GM19351 (cell line): ENCODE results near the gene SDR9C7.
"Not testable (repeated sequence)": the region's sequence is repeated elsewhere in the genome, so short reads cannot be mapped to it uniquely, and the experiment has no call there.

Experiments used
- ATAC-seq: cut with Tn5 transposase; IDR thresholded peaks from one replicate; pipeline ENCODE4 v1.9.1; 2021; ENCODE audit warnings: mild to moderate bottlenecking, moderate library complexity; ENCODE audit not compliant: unreplicated experiment

SDR9C7 gene

DNA sequence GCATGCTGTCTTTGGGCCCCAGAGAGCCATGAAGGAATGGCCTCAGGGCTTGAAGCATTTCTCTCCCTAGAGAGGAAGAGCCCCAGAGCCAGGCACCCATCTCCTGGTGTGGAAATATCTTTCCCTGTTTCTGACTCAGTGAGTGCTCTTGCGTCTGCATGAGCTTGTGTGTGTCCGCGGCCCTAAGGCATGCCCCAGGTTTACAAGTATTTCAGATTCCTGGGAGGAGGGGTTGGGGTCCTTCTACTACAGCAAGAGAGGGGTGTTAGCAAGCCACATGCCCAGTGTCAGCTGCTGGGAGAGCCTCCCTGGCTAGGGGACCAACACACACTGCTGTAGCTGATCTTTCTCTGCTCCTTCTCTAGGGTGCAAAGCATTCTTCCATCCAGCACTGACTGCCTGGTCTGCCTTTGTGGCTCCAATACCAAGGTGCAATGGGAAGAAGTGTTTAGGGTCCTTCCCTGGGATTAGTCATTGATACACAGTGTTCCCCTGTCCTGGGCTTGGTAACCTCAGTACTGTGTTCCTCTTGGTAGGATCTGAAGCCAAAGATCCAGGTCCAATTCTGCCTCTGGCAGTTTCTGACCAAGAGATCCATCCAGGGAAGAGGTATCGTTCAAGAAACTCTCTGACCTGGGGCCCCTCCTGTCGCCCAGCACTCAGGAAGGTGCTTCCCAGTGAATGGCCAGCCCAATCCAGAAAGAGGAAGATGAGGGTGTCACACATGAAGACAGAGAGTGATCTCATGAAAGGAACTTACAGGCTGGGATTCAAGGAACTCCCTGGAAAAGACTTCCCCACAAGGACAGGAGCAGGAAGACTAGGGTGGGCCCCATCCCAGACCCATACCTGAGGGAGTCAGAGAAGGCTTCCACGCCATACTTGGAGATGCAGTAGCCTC lies 20.1 kb upstream of the SDR9C7 start:
- no peak for ATAC-seq

DNA sequence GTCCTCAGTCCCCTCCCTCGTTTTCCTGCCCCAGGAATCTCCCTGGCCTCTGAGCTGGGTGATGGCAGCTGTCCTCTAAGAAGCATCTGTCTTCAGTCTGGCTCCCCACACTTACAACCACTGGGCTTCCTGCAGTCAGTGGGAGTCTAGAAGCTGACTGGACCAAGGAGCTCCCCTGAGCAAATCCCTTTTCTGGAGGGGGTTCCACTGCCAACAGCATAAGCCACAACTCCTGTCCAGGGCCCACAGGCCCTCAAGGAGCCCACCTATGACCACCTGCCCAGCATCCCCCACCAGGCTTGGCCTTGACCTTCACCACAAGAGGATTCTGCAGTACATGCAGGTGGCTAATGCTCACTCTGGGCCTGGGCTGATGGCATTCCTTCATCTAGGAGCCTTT lies 19.1 kb upstream of the SDR9C7 start:
- ATAC-seq: no peak

DNA sequence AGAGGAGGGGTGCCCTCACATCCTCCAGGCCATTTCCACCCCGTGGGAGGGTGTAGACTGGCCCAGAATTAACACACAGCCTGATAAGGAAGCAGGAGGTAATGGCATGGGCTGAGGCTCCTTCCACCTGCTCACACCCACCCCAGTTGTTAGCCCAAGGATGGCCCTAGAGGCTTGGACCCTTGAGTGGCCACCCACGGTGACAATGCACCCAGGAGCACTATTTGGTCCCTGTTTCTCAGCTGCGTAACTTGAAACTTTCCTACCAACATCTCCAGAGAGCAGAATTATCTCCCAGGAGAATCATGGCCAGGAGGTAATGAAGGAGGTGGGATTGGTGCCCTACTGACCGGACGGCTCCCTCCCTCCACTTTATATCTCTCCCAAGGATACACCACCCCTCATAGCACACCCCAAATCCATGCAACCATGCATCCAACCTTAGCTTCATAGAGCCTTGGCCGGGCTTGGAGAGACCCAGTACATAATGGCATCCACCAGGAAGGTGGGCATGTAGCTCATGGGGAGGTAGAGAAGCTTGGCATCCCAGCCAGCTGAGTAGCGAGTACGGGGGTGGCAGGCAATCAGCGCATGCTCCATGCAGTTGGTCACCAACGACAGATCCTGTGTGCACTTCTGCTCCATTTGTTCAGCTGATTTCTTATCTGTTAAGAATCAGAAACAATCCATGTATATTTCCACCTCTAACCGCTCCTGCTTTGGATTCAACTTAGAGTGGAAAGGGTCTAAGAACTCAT lies 17.6 kb upstream of the SDR9C7 start:
- no peak for ATAC-seq

DNA sequence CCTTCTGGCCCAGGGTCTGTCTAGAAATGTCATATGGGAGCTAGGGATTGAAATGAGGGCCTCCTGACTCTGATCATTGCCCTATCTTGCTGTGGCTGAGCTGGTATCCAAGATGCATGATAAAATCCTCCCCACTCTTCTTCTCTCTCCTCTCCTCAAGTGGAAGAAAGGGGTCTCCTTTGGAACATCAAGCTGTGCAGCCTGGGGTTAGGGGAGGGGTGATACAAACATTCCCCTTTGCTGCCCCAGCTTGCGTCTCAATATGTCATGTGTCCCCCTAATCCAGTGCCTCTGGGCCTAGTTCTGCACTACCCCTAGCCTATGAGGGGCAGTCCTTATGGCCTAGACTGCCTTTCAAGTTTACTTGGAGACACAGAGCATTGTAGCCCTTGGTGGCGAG lies 14.7 kb upstream of the SDR9C7 start:
- ATAC-seq: no peak

DNA sequence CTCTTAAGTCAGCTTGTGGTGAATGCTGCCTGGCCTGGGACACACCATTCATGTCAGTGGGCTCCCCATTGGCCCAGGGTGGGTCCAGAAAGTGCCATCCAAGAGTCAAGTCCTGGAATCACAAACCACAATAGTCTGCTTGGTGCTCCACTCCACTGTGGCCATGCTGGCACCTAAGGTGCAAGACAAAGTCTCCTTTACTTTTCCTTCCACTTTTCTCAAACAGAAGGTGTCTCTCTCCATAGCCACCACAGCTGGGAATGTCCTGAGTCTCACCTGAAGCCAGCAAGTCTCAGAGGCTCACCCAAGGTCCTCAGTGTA lies 14.2 kb upstream of the SDR9C7 start:
- no peak for ATAC-seq

DNA sequence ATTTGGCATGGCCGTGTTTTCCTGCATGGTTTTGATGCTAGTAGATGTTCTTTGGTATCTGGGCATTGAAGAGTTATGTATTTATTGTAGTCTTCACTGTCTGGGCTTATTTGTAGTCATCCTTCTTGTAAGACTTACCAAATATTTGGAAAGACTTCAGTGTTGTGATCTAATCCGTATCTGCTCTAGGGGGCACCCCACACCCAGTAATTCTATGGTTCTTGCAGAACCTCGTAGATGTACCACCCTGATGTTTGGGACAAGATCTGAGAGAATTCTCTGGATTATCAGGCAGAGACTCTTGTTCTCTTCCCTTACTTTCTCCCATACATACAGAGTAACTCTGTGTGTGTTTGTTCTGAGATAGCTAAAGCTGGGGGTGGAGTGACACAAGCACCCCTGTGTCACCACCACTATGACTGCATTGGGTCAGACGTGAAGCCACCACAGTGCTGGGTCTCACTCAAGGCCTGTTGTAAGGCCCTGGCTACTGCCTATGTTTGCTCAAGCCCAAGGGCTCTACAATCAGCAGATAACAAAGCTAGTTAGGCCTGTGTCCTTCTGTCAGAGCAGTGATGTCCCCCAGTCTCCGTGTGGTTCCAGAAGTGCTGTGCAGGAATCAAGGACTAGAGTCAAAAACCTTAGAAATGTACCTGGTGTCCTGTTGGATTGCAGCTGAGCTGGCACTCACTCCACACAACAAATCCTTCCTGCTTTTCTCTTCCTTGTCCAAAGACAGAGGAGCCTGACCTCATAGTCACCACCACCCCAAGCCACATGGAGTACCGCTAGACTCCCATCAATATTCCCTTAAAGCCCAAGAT lies 13.6 kb upstream of the SDR9C7 start:
- ATAC-seq: no peak

DNA sequence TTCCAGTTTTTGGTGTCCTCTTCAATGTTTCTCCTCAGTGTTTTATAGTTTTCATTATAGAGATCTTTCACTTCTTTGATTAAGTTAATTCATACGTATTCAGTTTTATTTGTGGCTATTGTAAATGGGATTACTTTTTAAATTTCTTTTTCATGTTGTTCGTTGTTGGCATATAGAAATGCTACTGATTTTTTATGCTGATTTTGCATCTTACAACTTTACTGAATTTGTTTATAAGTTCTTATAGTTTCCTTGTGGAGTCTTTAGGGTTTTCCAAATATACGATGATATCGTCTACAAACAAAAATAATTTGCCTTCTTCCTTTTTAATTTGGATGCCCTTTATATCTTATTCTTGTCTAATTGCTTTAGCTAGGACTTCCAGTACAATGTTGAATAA lies 9.7 kb upstream of the SDR9C7 start:
- no peak for ATAC-seq

DNA sequence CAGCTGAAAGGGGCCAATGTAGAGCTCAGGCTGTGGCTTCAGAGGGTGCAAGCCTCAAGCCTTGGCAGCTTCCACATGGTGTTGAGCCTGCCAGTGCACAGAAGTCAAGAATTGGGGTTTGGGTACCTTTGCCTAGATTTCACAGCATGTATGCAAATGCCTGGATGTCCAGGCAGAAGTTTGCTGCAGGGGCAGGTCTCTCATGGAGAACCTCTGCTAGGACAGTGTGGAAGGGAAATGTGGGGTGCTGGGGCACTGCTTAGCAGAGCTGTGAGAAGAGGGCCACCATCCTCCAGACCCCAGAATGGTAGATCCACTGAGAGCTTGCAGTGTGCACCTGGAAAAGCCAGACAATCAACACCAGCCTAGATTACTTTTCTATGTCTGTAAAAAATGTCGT lies 9.2 kb upstream of the SDR9C7 start:
- ATAC-seq: not testable (repeated sequence)

DNA sequence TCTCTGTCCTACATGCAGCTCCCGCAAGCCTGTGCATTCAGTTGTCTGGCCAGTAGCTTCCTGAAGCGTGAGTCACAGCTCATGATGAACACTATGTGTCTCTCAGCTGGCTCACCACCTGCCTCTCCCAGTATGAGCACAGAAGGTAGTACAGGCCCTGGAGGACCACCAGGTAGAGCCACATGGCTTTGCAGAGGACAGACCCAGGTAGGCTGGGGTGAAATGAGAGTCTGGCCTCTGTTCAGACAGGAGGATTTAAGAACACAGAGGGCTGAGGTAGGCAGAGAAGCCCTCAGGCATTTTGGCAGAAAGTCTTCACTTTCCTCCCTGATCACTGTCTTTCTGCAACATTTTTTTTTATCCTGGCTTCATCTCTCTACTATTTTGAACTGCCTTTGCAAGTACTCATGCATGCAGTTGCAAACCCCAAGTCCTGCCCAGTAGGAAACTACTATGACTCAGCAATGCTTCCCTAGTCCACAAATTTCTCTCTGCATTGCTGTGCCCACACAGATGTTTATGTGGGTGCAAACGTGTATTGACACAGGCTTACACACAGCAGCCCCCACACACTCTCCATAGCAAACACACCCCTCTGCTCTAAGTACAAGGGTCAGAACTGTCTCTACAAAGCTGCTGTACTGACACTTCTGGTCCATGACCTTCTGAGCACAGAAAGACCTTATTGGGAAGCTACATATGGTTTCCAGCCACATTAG lies 7.2 kb upstream of the SDR9C7 start:
- peak; percentile 79 for ATAC-seq

DNA sequence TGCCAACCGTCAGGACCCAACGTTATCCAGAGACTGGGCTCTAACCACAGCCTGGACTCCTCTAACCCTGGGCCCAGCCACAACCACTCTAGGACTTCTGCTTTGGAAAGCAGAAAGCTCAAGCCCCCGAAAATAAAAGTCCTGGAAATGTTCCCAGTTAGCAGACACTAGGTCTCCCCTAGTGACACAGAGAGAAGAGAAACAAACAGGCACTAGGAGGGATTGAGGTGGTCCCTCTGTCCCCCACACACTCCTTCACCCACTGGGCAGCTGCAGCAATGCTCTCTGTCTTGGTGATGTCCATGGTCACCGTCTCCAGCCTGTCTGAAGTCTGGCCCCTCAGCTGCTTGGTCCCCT lies 6.7 kb upstream of the SDR9C7 start:
- not testable (repeated sequence) for ATAC-seq

DNA sequence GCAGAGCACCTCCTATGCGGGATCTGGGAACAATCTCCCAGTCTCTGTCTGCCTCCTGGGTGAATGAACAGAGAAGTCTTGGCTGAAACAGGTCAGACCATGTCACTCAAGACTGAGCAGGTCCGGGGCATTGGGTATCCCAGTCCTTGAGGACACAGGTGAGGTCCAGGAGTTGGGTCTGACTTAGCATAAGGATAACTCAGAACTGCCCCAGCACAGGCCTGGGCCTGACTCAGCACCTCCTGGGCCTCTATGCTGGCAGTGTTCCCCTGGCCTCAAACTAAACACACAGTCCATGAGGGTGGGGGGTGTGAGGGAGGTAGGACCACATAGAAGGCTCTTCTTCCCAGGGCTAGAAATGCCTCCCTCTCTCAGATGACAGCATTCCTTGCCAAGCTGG lies 1.5 kb upstream of the SDR9C7 start:
- ATAC-seq: no peak

DNA sequence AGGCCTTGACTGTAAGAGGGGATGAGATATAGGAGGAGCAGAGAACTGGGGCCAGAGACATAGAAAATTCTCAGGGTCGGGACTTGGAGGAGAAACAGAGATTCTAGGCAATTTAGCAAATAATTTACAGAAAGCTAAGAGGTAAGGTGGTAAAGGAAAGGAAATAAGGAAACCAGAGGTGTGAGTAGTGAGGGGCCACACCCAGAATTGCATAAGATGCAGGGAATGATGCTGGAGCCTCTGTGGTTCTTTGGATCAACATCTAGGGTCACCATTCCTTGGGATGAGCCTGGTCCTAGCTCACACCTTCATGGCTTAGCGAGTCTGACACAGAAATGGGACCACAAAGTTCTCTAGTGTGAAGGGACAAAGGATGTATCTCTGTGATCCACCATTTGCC lies 949 bp upstream of the SDR9C7 start:
- ATAC-seq: no peak

DNA sequence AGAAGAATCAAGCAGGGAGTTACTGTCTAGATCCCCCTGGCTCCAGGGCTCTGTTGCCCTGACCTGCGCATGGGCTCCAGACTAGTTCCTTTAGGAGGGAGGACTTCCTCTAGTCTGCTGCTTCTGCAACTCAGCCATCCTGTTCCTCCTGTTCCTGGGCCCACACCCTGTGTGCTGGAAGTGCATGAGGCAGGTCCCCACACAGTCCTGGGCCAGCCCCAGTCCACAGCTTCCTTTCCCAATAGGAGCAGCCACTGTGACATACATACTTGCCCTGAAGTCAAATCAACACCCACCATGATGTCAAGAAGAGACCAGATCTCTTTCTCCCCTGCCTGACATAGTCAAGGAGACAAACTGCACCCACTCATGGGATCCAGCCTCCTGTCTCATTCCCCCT lies 1.3 kb downstream of the SDR9C7 start:
- no peak for ATAC-seq

DNA sequence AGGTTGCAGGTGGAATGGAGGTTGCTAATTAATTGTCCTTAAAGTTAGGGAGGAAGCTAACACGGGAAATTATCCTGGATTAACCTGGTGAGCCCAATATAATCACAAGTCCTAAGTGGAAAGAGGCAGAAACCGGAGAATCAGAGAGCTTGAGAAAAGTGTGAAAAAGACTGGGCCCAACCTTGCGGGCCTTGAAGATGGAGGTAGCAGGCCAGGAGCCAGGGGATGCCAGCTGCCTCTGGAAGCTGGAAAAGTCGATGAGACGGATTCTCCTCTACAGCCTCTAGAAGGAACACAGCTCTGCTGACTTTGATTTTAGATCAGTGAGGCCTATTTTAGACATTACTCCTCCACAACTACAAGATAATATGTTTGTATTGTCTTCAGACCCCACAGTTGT lies 2.1 kb downstream of the SDR9C7 start:
- ATAC-seq: no peak

DNA sequence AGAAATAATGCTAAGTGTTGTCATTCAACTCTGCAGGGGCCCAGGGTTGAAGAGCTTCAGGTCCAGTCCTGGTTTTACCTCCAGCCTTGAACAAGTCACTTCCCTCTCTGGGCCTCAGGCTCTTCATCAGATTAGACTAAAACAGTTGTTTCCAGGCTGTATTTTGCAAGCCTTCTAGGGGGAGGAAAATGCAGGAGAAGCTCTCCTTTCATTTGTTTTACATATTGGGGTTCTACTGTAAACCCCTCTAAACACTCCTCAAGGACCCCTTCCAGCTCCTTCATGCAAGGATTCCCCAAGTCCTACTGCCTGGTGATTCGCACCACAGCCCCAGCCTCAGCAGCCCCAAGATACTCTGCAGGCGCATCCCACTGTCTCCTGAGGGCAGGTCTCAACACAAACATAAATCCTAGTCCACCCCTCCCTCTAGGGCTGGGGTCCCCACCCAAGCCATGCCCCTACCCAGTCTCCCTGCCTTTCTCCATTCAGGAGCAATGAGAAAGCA lies 2.7 kb downstream of the SDR9C7 start:
- ATAC-seq: no peak

DNA sequence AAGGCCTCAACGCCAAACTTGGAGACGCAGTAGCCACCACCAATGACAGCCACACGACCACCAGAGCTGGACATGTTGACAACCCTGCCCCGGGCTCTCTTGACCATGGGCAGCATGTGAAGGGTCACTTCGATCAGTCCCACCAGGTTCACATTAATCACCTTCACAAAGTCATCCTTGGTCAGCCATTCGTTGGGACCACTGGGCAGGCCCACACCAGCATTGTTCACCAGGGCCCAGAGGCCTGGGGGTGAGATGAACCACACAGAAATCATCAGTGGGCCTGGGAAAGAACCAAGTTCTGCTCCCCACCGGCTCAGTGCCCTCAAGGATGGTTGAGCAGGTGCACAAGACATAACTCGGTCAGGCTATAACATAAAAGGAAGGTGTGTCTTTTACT lies 4.0 kb downstream of the SDR9C7 start:
- no peak for ATAC-seq

DNA sequence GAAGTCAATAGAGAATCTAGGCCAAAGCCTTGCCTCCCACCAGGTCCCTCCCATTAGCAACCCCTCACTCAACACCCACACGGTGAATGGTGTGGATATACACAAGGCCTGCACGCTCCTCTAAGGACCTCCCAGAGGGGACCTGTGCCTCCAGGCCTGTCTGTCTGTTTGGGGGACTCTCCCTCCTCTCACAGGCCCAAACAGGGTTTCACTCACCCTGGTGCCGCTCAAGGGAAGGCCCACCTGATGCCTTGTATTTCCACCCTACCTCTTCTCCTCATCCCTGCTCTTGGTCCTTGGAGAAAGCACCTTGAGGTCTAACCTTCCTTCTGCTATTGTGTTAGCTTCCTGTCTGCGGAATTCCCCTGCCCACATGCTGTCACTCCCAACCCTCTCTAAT lies 4.4 kb downstream of the SDR9C7 start:
- no peak for ATAC-seq

DNA sequence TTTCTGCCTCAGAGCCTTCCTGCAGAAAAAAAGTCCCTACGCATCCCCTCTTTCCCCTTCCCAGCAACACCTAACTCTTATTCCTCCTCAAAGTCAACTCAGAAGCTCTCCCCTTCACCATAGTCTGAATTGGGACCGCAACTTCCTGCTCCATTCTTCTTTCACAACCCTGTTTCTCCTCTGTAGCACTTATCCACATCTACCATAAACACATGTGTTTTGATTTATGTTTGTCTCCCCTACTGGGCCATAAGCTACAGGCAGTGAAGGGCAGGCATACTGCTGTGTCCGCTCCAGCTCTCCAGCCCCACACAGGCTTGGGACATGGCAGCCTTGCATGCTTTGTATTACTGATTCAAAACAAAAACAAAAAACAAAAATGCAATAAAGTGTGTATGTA lies 5.9 kb downstream of the SDR9C7 start:
- no peak for ATAC-seq

DNA sequence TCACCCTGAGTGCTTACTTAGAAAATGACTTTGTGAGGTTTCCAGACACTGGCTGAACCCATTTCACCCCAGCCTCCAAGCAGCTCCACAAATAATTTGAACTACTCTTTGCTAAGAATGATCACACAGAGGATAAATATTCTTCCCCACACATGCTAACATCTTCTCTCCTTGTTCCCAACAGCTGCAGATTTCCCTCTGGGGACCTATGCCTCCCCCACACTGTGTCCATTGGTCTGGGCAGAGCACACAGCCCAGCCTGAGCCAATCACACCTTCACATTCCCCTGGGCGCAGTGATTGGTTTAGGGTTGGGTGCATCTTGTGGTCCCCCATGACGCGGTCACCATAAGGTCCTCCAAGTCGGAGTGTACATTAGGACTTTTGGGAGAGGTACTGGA lies 6.9 kb downstream of the SDR9C7 start:
- ATAC-seq: no peak

DNA sequence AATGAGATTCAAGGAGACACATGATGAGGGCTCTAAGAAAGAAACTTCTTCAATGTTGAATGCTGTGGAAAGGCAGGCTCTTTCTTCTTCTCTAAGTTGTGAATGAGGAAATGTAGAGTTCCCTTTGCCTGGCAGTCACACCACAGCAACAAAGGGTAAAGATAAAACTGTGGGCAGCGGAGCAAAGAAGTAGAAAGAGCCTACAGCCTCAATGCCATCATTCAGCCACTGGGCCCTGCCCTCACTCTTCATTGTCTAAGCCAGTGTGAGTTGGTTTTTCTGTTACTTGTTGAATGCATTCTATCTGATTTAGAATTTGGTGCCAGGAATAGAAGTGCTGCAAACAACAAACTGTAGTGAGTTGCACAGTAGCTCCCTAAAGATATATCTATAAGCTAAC lies 12.2 kb downstream of the SDR9C7 start:
- ATAC-seq: no peak

DNA sequence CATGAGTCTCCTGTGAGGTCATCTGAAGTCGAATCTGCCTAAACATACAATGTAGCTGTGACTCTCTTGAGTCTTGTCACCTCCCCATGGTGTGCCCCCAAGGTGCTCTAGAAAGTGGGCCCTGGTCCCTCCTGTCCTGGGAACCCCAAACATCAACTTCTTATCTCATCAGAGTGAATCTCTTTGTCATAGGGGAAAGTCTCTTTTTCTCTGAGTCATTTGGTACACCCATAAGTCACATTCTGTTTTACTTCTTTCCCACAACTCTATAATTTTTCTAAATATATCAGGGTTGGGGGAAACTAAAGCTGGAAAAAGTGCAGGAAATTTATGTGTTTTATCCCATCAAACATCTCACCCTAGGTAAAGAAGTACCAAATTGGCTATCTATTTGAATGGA lies 12.9 kb downstream of the SDR9C7 start:
- ATAC-seq: no peak
